Stimulated activated CD4-positive, alpha-beta T cell treated with anti-CD3 and anti-CD28 coated beads, Interleukin-1b, Interleukin-23, amount 100 ng/mL, for 24 hours (primary cell): ENCODE data around the gene MSANTD7.
"Not testable (repeated sequence)": the region's sequence is repeated elsewhere in the genome, so short reads cannot be mapped to it uniquely, and the experiment has no call there.

Experiments used
- DNase-seq, 4 experiments: peaks; one replicate each; pipeline ENCODE4 v3.0.0-alpha.2; 2020; ENCODE audit warnings: low read depth in 4 of 4, low spot score in 1 of 4

Gene MSANTD7

DNA sequence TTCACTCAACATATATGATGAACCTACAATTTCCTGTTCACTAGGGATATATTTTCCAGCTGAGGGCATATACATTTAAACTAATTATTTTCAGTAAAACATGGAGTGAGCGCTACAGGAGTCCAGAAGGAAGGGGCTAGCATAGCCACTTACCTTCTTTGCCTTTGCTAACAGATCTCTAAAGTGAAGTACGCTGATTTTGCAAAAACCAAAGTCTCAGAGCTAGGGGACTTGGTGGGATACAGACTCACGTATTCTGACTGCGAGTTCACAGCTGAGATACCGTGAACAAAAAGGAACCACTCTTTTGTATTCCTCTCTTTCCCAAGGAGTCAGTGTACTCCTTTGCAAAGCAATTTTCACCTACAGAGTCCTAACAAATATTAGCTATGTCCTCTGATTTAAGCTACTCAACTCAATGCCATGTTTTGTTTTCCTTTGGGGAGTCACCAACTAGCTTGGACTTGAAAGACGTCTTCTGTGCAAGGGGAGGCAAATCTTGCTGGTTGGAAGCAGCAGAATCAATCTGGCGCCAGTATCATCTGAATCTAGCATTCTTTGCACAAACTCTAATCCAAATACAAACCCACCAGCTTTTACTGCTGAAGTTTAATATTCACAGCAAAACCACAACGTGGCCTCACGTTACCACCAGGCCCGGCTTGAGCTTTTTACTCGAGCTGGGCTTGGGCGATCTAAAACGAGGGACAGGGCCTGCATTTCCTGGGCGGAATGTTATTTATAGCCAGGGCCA is 926 bp upstream of the MSANTD7 start:
- no peak for DNase-seq

- peak in 1 of 4 experiments; percentile 1 for DNase-seq
Measured at GRCh38 chr10:14838582-14839304, 637 bp downstream of the MSANTD7 start.

GRCh38 chr10:14839305-14839695 is 1.2 kb downstream of the MSANTD7 start:
- DNase-seq: no peak

- no peak for DNase-seq
Measured at GRCh38 chr10:14840178-14840577, 2.1 kb downstream of the MSANTD7 start.

DNA sequence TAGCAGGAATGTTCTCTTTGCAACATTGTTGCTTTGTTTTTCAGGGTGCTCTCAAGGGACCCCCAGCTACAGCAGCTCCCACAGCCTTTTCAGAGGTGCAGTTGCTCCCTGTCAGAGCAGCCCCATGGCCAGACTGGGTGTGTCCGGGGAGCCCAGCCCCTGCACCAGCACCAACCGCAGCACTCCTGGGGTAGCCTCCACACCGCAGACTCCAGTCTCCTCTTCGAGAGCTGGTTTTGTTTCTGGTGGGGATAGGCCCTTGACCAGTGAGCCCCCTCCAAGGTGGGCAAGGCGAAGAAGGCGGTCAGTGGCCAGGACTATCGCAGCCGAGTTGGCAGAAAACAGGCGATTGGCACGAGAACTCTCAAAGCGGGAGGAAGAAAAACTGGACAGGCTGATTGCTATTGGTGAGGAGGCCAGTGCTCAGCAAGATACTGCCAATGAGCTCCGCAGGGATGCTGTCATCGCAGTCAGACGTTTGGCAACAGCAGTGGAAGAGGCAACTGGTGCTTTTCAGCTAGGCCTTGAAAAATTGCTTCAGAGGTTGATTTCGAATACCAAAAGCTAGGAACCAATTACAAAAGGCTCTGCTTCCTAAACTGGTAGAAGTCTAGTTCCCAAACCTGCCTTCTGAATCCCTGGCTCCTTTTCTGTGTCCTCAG is 5.4 kb downstream of the MSANTD7 start:
- DNase-seq: no peak

DNA sequence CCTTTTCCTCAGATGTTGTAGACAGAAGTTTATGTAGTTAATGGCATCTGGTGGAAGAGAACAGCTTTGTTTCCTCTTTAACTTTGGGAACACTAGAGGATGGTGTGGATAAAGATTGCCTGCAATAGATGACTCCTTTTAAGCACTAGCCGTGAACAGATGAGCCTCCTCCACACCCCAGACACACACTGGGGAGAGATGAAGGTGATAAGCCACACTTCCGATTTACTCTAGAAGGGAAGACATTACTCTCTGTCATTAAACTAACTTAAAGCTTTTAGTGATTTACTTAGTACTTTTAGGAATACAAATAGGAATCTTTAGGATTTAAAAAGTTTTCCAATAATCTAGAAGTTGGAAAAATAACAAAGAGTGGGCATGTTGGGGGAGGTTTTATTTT is 6.8 kb downstream of the MSANTD7 start:
- no peak for DNase-seq

GRCh38 chr10:14852236-14852635 is 14.1 kb downstream of the MSANTD7 start:
- DNase-seq: no peak

DNA sequence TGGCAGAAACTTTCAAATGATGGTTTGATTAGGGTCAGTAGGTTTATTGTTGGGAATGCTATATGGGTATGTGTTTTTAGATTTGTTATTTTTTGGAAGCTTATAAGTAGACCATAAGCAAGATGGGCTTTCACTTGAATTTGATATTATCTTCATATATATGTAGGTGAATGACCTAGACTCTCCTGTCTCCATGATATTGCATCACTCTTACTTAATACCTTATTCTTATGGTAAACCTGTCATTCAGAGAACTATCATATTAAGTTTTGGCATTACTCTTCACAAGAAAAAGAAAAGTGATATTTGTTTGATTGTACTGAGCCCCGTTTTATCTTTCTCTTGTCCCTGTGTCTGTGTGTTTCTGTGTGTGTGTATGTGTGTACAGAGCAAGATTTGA is 17.3 kb downstream of the MSANTD7 start:
- no peak for DNase-seq

- DNase-seq: no peak
Measured at GRCh38 chr10:14858338-14858960, 20.3 kb downstream of the MSANTD7 start.

GRCh38 chr10:14859043-14859442 is 20.9 kb downstream of the MSANTD7 start:
- DNase-seq: no peak

- DNase-seq: no peak
Measured at GRCh38 chr10:14859775-14860174, 21.7 kb downstream of the MSANTD7 start.

DNA sequence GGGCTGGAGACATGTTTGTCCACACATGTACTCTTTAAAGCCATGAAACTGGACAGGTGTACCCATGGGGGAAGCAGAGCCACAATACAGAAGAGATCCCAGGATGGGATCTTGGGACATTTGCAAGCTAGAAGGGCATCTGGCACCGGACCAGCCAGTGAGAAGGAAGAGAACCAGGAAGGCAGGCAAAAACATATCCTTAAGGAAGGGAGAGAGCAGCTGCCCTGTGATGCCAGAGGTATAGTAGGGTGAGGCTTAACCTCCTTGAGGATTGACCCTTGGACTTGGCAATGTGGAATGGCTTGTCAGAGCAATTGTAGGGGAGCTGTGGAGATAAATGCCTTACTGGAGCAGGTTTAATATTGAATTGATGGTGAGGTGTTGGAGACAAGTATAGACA is 22.7 kb downstream of the MSANTD7 start:
- no peak for DNase-seq

GRCh38 chr10:14864466-14864865 is 26.4 kb downstream of the MSANTD7 start:
- DNase-seq: not testable (repeated sequence)

- not testable (repeated sequence) for DNase-seq
Measured at GRCh38 chr10:14864871-14865270, 26.8 kb downstream of the MSANTD7 start.

DNA sequence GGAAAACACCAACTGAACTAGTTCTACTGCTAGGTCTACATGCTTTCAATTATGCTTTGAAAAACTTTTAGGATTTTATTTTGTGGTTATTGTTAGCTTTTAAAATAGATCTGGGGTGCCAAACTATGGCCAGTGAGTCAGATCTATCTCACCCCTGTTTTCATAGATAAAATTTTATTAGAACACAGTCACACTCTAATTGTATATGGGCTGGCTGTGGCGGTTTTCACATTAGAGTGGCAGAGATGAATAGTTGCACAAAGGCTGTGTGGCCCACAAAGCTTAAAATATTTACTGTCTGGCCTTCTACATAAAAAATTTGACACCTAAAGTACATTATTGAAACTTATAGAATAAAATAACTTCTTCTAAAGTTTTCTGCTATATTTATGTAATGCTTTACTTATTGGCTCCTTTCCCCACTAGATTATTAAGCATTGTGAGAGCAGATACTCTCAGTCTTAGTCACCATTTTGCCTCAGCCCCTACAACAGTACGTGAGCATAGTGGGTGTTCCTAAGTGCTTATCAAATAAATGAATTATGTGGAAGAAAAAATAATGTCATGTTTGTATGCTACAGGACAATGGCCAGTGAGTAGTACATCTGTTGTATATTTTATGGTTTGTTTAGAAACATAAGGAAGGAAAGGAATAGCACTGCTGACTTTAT is 35.1 kb downstream of the MSANTD7 start:
- no peak for DNase-seq

DNA sequence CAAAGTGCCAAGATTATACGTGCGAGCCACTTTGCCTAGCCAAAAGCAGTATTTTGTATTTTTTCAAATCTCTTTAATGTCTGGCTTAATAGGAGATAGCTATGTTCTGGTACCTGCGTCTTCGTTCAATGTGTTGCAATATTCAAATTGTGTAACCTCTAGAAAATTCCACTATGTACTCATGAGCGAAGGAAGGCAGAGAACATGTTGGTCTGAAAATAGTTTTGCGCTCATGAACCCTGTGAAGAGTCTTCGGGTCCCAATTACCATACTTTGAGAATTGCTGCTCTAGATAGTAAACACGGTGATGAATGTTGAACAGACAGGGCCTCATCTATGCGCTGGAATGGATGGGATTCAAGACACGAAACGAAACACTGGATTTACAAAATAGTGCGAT is 37.8 kb downstream of the MSANTD7 start:
- DNase-seq: no peak

DNA sequence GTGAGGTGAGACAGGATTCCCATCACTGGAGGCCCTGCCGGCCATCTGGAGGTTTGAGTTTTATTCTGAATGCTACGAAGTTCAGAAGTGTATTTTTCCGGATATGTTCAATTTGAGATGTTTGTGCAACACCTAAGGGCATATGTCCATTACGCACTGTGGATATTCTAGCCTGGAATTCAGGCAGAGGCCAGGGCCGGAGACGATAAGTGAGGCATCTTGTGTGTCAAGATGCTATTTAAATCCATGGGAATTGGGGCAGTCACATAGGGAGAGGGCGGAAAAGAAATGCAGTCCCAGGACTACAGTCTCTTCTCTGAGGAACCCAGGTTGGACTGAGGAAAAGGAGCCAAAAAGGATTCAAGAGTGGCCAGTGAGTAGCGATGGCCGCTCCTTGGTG is 38.7 kb downstream of the MSANTD7 start:
- no peak for DNase-seq

GRCh38 chr10:14878266-14879123 is 40.4 kb downstream of the MSANTD7 start, which contains the start of gene SUV39H2:
Gene SUV39H2 (plus strand): TSS chr10:14878866. CDS start chr10:14878889, 23 bp downstream.
- peak; percentile 74 to 91 (median 87) for DNase-seq

GRCh38 chr10:14879124-14879927 is 41.2 kb downstream of the MSANTD7 start:
- peak in 3 of 4 experiments; percentile 7 to 26 (median 15) for DNase-seq
